ENCODE results near the gene NINL. TPM values are rescaled to one million over a fixed set of nuclear protein-coding genes. Genes with fewer than 3 reads are reported as not detected.

NINL gene
- total RNA-seq, 4 donors from 2014 or later = 4.7 to 9.7 (median 6.7) TPM

GRCh38 chr20:25408170-25408547 lies 177.2 kb downstream of the NINL start:
- ATAC-seq (ENCODE audit: low FRiP score) (no peak), DNase-seq (ENCODE audit: low spot score) (no peak)
- TF ChIP-seq CTCF (IDR thresholded peaks at IDR 0.05) = no peak

GRCh38 chr20:25407311-25408169 lies 177.8 kb downstream of the NINL start, which contains the start of gene GINS1:
Gene GINS1, plus strand, starts transcription at chr20:25407673. Its CDS starts 148 bp downstream, at chr20:25407821.
- DNase-seq (ENCODE audit: low spot score) (peak; percentile 38), ATAC-seq (ENCODE audit: low FRiP score) (peak; percentile 96)
- TF ChIP-seq CTCF (IDR thresholded peaks at IDR 0.05) = no peak

Small RNAs within 50 kb of the gene (small RNA-seq; reads per million reads assigned to genes)
- gene RNU6ATAC17P = not detected

Other genes with a start within 250 kb of the NINL start
- 10 to 100 TPM; 30.3 to 46.3 (median 38.4) TPM for gene ABHD12, start 194.7 kb downstream of the NINL start, total RNA-seq
- 1 to 10 TPM in 1 of 4 donors, under 1 TPM in 3; 0.13 to 1.1 (median 0.58) TPM for gene GINS1, start 177.9 kb downstream of the NINL start, total RNA-seq
- gene NANP, start 38.5 kb upstream of the NINL start, total RNA-seq = 10 to 100 TPM in 1 of 4 donors, 1 to 10 TPM in 3; 3.5 to 10.6 (median 5.4) TPM
- gene ZNF337, start 111.3 kb upstream of the NINL start, total RNA-seq = 10 to 100 TPM in 3 of 4 donors, 1 to 10 TPM in 1; 7.9 to 16.4 (median 13.6) TPM

Measured in omental fat pad (tissue), 4 donors.